Loucy (cell line): Measurements from ENCODE around the gene NADSYN1.

Experiments
- EZH2phosphoT487 ChIP-seq: fragments of 200-600 bp; IDR thresholded peaks from 2 replicates; pipeline ENCODE4 v1.6.1; 2018; ENCODE audit warnings: antibody characterized with exemption, mild to moderate bottlenecking, moderate library complexity, borderline replicate concordance
- TF ChIP-seq, protein P1 (sequence below): fragments of 200-600 bp; sonication (generic); conservative IDR thresholded peaks from 2 replicates; pipeline ENCODE4 v1.5.1; 2014; ENCODE audit warnings: mild to moderate bottlenecking, antibody characterized with exemption, low read length

- TF ChIP-seq, protein P1, sequence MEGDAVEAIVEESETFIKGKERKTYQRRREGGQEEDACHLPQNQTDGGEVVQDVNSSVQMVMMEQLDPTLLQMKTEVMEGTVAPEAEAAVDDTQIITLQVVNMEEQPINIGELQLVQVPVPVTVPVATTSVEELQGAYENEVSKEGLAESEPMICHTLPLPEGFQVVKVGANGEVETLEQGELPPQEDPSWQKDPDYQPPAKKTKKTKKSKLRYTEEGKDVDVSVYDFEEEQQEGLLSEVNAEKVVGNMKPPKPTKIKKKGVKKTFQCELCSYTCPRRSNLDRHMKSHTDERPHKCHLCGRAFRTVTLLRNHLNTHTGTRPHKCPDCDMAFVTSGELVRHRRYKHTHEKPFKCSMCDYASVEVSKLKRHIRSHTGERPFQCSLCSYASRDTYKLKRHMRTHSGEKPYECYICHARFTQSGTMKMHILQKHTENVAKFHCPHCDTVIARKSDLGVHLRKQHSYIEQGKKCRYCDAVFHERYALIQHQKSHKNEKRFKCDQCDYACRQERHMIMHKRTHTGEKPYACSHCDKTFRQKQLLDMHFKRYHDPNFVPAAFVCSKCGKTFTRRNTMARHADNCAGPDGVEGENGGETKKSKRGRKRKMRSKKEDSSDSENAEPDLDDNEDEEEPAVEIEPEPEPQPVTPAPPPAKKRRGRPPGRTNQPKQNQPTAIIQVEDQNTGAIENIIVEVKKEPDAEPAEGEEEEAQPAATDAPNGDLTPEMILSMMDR, result no peak
- TF ChIP-seq EZH2phosphoT487, result no peak
These were observed 27.6 kb upstream of the NADSYN1 start for GRCh38 chr11:71425409-71425808.
